Hindlimb muscle (tissue), 1 donor: ENCODE measurements around the gene SLC16A10. TPM values are rescaled to one million over a fixed set of nuclear protein-coding genes. Genes with fewer than 3 reads are reported as not detected.
"Not testable (repeated sequence)": the region's sequence is repeated elsewhere in the genome, so short reads cannot be mapped to it uniquely, and the experiment has no call there.

ENCODE experiments used
- DNase-seq: peaks from one replicate; pipeline ENCODE4 v3.0.0-alpha.2; 2013
- polyA plus RNA-seq: library from polyadenylated mRNA; unstranded; fragments of 120-200 nt; gene quantifications from one replicate; pipeline ENCODE4 v1.2.1, GENCODE V29; 2013; ENCODE audit not compliant: insufficient read length

SLC16A10 gene
- polyA plus RNA-seq, 1 donor, result 7.6 TPM

GRCh38 chr6:111087871-111088667 is 766 bp downstream of the SLC16A10 start:
- DNase-seq, result no peak

GRCh38 chr6:111088668-111089003 is 1.3 kb downstream of the SLC16A10 start:
- no peak for DNase-seq

GRCh38 chr6:111090766-111091165 is 3.5 kb downstream of the SLC16A10 start:
- no peak for DNase-seq

GRCh38 chr6:111091987-111092386 is 4.7 kb downstream of the SLC16A10 start:
- DNase-seq, result no peak

GRCh38 chr6:111095488-111095887 is 8.2 kb downstream of the SLC16A10 start:
- not testable (repeated sequence) for DNase-seq

- DNase-seq, result no peak
These were observed 8.9 kb downstream of the SLC16A10 start for GRCh38 chr6:111096246-111096645.

GRCh38 chr6:111098597-111098996 is 11.3 kb downstream of the SLC16A10 start:
- DNase-seq, result no peak

GRCh38 chr6:111101987-111102386 is 14.7 kb downstream of the SLC16A10 start:
- DNase-seq, result no peak

GRCh38 chr6:111105578-111105977 is 18.3 kb downstream of the SLC16A10 start:
- no peak for DNase-seq

GRCh38 chr6:111107589-111107988 is 20.3 kb downstream of the SLC16A10 start:
- DNase-seq, result no peak

GRCh38 chr6:111110036-111110435 is 22.7 kb downstream of the SLC16A10 start:
- no peak for DNase-seq

- DNase-seq, result peak; percentile 19
These were observed 26.2 kb downstream of the SLC16A10 start for GRCh38 chr6:111113336-111114086.

- no peak for DNase-seq
These were observed 26.8 kb downstream of the SLC16A10 start for GRCh38 chr6:111114087-111114443.

- no peak for DNase-seq
These were observed 27.2 kb downstream of the SLC16A10 start for GRCh38 chr6:111114482-111114881.

- DNase-seq, result no peak
These were observed 31.5 kb downstream of the SLC16A10 start for GRCh38 chr6:111118826-111119225.

GRCh38 chr6:111119571-111120329 is 32.4 kb downstream of the SLC16A10 start:
- no peak for DNase-seq

- no peak for DNase-seq
These were observed 34.6 kb downstream of the SLC16A10 start for GRCh38 chr6:111121789-111122350.

- DNase-seq, result no peak
These were observed 35.4 kb downstream of the SLC16A10 start for GRCh38 chr6:111122458-111123286.

GRCh38 chr6:111124406-111124805 is 37.1 kb downstream of the SLC16A10 start:
- DNase-seq, result no peak

- peak; percentile 39 for DNase-seq
These were observed 41.7 kb downstream of the SLC16A10 start for GRCh38 chr6:111129013-111129412.

GRCh38 chr6:111131018-111131417 is 43.7 kb downstream of the SLC16A10 start:
- not testable (repeated sequence) for DNase-seq

GRCh38 chr6:111132669-111133068 is 45.4 kb downstream of the SLC16A10 start:
- not testable (repeated sequence) for DNase-seq
